Nephron progenitor cell (in vitro differentiated cells): Measurements from ENCODE around the gene NFE2L1.
A peak's percentile ranks its signal among the peaks of the same experiment; 100 is the strongest.

Experiments used
- DNase-seq: peaks from one replicate; pipeline ENCODE4 v3.0.0; 2021
- H3K27ac Mint-ChIP-seq: 2 replicates; pipeline ENCODE4 v1.8.0; 2021; ENCODE audit warnings: mild to moderate bottlenecking, moderate library complexity, mixed read lengths
- H3K27me3 Mint-ChIP-seq: 2 replicates; pipeline ENCODE4 v1.8.0; 2021; ENCODE audit warnings: mild to moderate bottlenecking, low read depth, mixed read lengths; ENCODE audit not compliant: poor library complexity
- H3K36me3 Mint-ChIP-seq: 2 replicates; pipeline ENCODE4 v1.8.0; 2021; ENCODE audit warnings: low read depth, mixed read lengths
- H3K4me1 Mint-ChIP-seq: 2 replicates; pipeline ENCODE4 v1.8.0; 2021; ENCODE audit warnings: mixed read lengths
- H3K4me3 Mint-ChIP-seq: 2 replicates; pipeline ENCODE4 v1.8.0; 2021; ENCODE audit warnings: mild to moderate bottlenecking, moderate library complexity, mixed read lengths
- H3K9me3 Mint-ChIP-seq: 2 replicates; pipeline ENCODE4 v1.8.0; 2021; ENCODE audit warnings: mild to moderate bottlenecking, moderate library complexity, mixed read lengths
- CTCF ChIP-seq: fragments of 200-600 bp; sonication (generic); IDR thresholded peaks from 2 replicates; pipeline ENCODE4 v1.5.0; 2021; ENCODE audit warnings: antibody characterized with exemption

Gene NFE2L1

DNA sequence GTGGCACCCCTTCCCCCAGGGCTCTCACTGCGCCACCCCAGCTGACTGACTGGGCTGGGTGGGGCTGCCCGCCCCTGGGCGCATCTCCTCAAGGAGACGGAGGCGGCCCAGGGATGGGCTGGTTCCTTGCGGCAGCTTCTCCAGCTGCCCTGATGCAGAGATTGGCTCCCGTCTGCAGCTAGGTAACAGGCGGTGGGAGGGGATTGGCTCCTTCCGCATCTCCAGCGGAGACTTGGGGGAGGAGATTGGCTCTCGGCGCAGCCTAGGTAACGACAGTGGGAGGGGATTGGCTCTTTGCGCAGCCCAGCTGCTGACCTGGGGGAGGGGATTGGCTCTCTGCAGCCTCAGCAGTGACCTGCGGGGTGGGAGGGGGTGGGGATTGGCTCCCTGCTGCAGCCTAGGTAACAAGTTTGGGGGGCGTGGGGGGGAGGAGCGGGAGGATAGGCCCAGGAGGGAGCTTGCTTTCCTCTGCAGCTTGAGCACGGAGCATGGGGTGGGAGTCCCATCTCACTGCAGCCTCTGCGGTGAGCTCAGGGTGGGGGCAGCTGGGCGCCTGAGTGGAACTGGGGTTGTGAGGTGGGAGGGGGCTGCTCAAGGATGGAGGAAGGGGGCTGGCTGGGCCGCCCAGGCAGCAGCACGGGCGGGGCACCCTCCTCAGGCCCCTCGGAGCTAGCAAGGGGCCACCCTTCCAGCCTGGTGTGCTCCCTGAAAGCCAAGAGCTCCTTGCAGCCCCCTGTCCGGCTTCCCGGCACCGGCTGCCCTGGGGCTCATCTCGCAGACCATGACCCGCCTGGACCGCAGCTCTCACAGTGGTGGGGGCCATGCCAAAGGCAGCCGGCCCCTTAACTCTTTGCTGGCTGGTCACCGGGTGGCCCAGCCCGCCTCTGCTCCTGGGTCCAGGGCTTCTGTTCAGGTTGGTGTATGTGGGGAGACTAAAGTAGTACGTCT is 6.4 kb downstream of the NFE2L1 start:
- H3K4me1 Mint-ChIP-seq: peaks cover 75% of the 10 kb centered on the region
- peak overlapping the region; percentile 97 for H3K27ac Mint-ChIP-seq
- H3K4me3 Mint-ChIP-seq: peak overlapping the region; percentile 96
- no peaks in the 10 kb centered on the region for H3K9me3 Mint-ChIP-seq
- no peak for TF ChIP-seq CTCF
- peak; percentile 89 for DNase-seq
- H3K36me3 Mint-ChIP-seq: peaks cover 49% of the 10 kb centered on the region
- no peaks in the 10 kb centered on the region for H3K27me3 Mint-ChIP-seq

DNA sequence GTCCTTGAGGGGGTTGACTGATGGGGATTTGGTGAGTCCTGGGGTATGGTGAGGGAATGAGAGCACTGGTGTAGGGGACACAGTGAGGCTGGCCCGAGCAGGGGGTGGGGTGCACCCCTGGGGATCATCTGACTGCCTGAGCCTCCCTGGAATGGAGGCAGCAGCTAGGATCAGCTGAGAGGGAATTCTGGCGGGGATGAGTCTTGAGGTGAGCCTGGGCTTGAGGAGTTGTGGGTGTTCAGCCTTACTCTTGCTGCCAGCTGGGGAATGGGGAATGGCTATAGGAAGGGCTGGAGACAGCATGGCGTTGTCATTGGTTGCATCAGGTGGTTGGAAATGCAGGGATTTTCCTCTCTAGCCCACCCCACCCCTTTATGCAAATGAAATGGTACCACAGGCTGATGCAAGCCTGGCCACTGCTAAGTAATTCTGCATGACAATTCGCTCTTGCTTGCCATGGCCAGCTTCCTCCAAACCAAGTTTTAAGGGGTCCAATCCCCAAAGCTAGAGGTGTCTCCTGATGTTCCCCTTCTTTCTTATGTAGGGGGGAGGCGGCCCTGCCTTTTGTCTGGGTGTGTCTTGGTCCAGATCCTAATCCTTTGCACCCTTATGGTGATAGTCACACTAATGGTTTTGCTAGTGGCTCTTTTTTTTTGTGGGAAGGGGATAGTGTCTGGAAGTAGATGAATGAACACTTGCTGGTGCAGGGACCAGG is 7.5 kb downstream of the NFE2L1 start:
- TF ChIP-seq CTCF: no peak
- no peak for DNase-seq
- peaks cover 55% of the 10 kb centered on the region for H3K36me3 Mint-ChIP-seq
- peak overlapping the region; percentile 93 for H3K27ac Mint-ChIP-seq
- H3K27me3 Mint-ChIP-seq: no peaks in the 10 kb centered on the region
- H3K4me1 Mint-ChIP-seq: peaks cover 68% of the 10 kb centered on the region
- no peaks in the 10 kb centered on the region for H3K9me3 Mint-ChIP-seq
- peak overlapping the region; percentile 96 for H3K4me3 Mint-ChIP-seq

- Mint-ChIP-seq H3K27me3 (no peaks in the 10 kb centered on the region), H3K4me3 (peak overlapping the region; percentile 96), H3K4me1 (peaks cover 61% of the 10 kb centered on the region), H3K27ac (peak overlapping the region; percentile 93), H3K9me3 (no peaks in the 10 kb centered on the region), H3K36me3 (peaks cover 58% of the 10 kb centered on the region)
- TF ChIP-seq CTCF: no peak
- no peak for DNase-seq
These were observed 8.1 kb downstream of the NFE2L1 start for GRCh38 chr17:48056246-48056745.

DNA sequence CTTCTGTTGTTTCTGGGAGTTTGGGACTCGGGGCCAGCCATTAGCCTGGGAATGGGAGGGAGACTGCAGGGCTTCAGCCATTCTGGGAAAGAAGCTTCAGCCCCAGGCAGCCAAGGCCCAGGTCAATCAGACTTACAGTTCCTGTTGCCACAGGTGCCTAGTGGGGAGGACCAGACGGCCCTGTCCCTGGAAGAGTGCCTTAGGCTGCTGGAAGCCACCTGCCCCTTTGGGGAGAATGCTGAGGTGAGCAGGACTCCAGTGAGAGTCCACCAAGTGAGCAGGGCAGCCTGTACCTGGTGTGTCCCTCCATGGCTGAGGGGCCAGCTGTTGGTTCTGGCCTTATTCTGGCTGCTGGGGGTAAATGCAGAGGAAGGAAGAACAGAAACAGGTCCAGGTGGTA is 8.7 kb downstream of the NFE2L1 start:
- no peak for TF ChIP-seq CTCF
- H3K27ac Mint-ChIP-seq: peak overlapping the region; percentile 93
- H3K9me3 Mint-ChIP-seq: no peaks in the 10 kb centered on the region
- peaks cover 56% of the 10 kb centered on the region for H3K4me1 Mint-ChIP-seq
- no peaks in the 10 kb centered on the region for H3K27me3 Mint-ChIP-seq
- H3K36me3 Mint-ChIP-seq: peaks cover 54% of the 10 kb centered on the region
- no peak overlapping the region for H3K4me3 Mint-ChIP-seq
- DNase-seq: no peak

GRCh38 chr17:48057626-48058025 is 9.5 kb downstream of the NFE2L1 start:
- DNase-seq: no peak
- H3K4me1 Mint-ChIP-seq: peaks cover 48% of the 10 kb centered on the region
- H3K36me3 Mint-ChIP-seq: peaks cover 58% of the 10 kb centered on the region
- H3K27ac Mint-ChIP-seq: no peak overlapping the region
- no peaks in the 10 kb centered on the region for H3K27me3 Mint-ChIP-seq
- H3K9me3 Mint-ChIP-seq: no peaks in the 10 kb centered on the region
- no peak overlapping the region for H3K4me3 Mint-ChIP-seq
- TF ChIP-seq CTCF: no peak
